Endothelial cell of hepatic sinusoid (primary cell): ENCODE results near the gene NAPB.
"Not testable (repeated sequence)": the region's sequence is repeated elsewhere in the genome, so short reads cannot be mapped to it uniquely, and the experiment has no call there.

Experiments
- in situ Hi-C: cut with HindIII; loops from 2 replicates; pipeline ENCODE4 v1.10.0; 2017; ENCODE audit warnings: low sequenced_read_pairs

Gene NAPB

GRCh38 chr20:23350196-23350903 is 70.9 kb downstream of the NAPB start, which contains the start of gene NXT1:
Gene NXT1 (plus strand): TSS chr20:23350791. CDS start chr20:23354042, 3,251 bp downstream.
- in situ Hi-C loops, result no loop called here

GRCh38 chr20:23349338-23350195 is 71.7 kb downstream of the NAPB start:
- in situ Hi-C loops, result no loop called here

DNA sequence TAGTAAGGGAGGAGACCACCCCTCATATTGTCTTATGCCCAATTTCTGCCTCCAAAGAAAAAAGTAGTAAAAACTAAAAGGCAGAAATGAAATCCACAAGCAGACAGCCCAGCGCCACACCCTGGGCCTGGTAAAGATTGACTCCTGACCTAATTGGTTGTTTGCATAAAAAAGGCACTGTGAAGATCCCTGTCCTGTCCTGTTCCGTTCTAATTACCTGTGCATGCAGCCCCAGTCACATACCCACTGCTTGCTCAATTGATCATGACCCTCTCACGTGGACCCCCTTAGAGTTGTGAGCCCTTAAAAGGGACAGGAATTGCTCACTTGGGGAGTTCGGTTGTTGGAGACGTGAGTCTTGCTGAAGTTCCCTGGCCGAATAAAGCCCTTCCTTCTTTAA is 72.8 kb downstream of the NAPB start:
- in situ Hi-C loops, result not testable (repeated sequence)

DNA sequence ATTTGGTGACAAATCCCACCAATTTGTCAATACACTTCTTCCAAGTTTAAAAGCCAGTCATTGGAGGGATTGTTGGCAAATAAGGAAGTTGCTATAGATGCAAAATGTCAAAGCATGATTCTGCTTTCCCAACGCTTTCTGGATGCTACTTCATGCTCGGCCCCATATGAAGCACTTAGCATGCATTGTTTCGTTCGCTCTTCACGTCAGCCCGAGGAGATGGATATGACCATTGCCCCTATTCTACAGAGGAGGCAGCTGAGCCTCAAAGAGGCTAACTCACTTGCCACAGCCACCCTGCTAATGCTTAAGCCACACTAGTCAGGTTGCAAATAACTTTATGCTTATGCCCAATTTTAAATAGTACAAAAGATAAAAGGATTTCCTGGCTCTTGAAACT is 73.5 kb downstream of the NAPB start:
- in situ Hi-C loops, result no loop called here

DNA sequence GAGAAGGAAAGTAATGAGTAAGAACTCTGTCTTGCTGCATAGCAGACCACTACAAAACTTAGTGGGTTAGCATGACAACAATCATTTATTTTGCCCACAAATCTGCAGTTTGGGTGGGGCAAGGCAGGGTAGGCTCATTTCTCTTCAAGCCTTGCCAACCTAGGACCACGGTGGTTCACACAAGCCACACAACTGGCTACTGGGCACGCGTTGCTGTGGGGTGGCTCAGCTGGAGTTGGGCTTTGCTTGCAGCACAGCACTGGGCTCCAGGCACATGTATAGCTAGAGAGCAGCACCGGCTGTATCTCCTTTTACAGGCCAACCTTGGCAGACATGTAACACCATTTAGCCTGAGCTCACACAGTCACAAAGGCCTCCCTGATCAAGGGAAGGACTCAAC is 75.3 kb downstream of the NAPB start:
- in situ Hi-C loops, result no loop called here

DNA sequence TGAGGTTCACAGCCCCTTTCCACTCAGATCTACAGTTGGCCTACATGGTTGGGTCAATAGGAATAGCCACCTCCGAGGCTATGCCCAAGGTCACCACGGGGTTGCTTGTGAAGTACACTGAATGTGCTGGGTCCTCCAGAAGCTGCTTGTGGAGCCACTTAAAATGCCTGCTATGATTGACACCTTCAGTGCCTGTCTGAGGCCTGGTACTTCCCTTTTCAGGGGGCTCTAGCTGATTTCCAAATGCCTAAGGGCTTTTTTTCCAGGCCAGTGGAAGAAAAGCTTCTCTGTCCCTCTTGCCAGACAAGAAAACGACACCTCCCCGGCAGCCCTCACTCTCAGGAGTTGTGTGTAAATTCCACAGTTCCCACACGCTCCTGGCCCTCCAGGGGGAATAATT is 77.0 kb downstream of the NAPB start:
- in situ Hi-C loops, result no loop called here

DNA sequence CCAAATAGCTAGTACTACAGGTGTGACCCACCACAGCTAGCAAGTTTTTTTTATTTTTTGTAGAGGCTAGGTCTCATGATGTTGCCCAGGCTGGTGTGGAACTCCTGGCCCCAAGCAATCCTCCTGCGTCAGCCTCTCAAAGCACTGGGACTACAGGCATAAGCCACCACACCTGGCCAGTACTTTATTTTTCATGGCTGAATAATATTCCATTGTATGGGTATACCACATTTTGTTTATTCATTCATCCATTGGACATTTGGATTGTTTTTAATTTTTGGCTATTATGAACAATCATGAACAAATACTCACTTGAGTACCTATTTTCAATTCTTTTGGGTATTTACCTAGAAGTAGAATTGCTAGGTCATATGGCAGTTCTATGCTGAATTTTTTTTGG is 77.7 kb downstream of the NAPB start:
- in situ Hi-C loops, result no loop called here

DNA sequence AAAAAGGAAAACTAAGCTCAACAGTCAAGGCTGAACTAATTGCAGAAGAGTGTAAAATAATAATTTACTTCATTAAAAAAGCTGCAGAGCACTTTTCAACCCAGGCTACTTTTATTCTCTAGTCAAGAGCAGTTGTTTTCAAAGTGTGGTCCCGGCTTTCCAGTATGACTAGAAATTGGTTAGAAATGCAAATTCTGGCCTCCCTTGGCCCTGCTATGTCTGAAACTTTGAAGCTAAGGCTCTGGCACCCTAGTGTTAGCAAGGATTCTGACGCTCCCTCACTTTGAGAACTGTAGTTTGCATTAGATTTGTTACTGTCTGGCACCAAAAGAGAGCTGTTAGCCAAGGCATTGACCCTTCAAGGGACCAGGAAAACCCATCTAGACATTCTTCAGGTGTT is 80.2 kb downstream of the NAPB start:
- in situ Hi-C loops, result no loop called here

DNA sequence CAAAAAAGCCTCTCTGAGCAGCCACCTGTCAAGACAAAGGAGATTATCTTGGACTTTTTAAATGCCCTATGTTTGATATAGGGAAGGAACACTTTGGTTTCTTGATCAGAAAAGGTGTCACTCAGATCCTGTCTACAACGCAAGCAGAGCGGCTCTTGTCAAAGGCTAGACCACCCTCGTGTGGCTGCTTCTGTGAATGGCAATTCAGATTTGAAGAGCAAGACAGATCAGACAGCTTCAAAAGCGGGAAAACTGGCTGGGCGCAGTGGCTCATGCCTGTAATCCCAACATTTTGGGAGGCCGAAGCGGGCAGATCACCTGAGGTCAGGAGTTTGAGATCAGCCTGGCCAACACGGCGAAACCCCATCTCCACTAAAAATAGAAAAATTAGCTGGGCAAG is 80.8 kb downstream of the NAPB start:
- in situ Hi-C loops, result no loop called here

- in situ Hi-C loops, result no loop called here
These were observed 81.3 kb downstream of the NAPB start for GRCh38 chr20:23339986-23340385.

DNA sequence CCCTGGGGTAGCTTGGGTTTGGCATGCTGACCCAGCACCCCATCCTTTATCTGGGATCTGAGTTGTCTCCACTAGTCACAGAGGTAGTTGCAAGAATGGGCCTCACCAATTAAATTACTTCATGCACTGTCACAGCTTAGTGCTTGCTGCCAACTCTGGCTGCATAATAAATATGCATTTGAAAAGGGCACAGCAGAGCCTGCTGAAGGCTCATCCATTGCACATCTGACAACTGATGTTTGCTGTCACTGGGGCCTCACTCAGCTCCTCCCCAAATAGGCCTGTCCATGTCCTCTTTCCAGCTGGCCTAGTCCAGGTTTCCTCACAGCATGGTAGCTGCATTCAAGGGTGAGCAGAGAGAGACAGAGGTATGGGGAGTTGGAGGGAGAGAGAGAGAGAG is 84.0 kb downstream of the NAPB start:
- in situ Hi-C loops, result no loop called here

DNA sequence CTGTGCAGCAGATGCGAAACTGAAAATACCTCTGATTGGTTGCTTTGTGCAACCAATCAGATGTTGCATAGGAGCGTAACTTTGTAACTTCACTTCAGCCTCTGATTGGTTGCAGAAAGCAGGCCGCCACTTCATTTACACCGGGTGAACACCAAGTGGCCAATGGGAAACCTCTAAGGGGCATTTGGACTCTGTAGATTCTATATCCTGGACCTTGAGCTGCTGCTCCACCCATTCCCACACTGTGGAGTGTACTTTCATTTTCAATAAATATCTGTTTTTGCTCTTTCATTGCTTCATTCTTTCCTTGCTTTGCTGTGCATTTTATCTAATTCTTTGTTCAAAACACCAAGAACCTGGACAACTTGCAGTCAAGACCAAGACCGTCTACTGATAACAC is 84.8 kb downstream of the NAPB start:
- in situ Hi-C loops, result no loop called here

DNA sequence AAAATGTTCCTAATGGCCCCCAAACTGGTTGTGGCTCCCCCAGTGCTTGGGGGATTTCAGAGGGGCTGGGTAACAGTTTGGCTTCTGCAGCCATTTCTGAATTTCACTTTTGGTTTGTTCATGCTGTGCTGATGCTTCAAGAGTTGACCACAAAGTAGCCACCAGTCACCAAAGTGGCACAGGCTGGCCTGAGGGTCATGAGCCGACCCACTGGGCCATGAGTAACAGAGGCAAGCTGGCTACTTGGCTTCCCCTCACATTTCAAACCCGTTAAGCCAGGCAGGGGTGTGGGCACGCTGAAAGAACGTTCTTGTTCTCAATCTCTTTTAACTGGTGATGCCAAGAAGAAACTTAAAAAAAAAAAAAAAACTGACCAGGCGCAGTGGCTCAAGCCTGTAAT is 85.8 kb downstream of the NAPB start:
- in situ Hi-C loops, result no loop called here

- in situ Hi-C loops, result no loop called here
These were observed 87.2 kb downstream of the NAPB start for GRCh38 chr20:23334111-23334510.

GRCh38 chr20:23332467-23332866 is 88.8 kb downstream of the NAPB start:
- in situ Hi-C loops, result no loop called here

DNA sequence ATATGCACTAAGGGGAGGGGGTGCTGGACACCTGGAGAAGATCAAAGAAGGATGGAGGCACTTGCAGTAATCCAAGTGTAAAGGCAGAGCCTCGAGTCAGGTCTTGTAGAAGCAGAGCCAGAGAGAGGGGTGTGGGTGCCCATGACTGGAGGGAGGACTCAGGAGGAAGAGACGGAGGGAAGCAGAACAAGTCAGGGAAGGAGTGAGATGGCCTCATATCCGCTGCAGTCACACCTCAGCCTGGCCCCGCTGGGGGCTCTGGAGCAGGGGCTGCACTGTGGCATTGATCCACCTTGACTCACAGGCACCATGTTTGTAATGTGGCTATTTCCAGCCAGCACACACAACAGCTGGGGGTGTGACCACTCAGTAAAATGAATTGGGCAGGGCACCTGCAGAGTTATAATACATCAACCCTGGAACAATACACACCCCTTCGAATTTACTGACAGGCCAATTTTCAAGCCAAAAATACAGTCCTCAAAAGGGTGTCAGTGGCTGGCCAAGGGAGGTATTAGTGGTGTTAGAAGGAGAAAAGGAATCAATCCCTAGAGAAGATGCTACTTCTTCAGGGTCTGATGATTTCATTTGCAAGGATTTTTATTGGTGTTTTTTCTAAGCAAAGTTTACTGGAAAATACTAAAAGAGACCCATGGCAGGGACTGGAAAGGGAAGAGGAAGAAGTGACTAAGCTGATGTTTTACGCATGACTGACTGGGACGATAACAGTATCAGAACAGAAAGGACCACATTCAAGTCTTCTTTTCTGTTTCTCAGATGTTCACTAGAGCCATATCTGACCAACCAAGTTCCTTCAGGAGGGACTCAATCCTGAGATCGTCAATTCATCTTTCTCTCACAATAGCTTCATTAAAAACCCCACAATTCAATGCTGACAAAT is 89.6 kb downstream of the NAPB start:
- in situ Hi-C loops, result no loop called here

- in situ Hi-C loops, result no loop called here
These were observed 93.5 kb downstream of the NAPB start for GRCh38 chr20:23327617-23328333.

DNA sequence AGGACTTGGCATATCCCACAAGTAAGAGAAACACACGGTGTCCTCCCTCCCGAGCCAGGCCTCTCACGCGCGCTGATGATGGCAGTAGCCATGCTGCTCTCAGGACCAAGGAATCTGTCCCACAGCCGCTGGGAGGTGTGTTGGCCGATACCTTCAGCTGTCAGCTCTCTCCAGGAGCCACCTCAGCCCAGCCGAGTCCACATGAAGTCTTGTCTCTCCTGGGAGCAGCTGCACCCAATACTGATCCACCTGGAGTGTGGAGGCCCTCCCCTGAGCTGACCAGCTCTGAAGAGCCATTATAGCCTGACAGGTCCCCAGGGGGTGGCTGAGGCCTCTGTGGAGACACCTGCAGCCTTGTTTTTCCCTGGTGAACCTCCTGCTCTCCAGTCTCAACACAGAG is 94.5 kb downstream of the NAPB start:
- in situ Hi-C loops, result no loop called here

DNA sequence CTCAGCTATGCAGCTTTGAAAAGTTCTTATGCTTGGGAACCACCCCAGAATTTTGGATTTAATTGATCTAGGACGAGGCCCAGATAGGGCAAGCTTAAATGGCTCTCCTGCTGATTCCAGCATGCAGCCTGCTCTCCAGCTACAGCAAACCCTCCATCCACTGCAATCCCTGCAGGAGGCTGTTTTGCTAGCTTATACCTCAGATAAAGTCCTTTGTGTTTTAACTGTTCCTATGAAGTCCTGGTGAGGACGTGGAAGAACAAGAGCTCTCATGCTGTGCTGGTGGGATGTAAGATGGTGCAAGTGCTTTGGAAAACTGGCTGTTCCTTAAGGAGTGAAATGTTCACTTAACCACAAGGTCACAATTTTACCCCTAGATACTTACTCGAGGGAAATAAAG is 96.2 kb downstream of the NAPB start:
- in situ Hi-C loops, result no loop called here
